HEK293 (cell line): ENCODE measurements around the gene CSKMT.

Experiments
- BCL11B ChIP-seq: fragments of 450-650 bp; formaldehyde crosslinking; IDR thresholded peaks from 2 replicates; pipeline ENCODE4 v1.5.1; 2016; ENCODE audit warnings: low read depth, missing biosample characterization, missing genetic modification characterization
- GLI2 ChIP-seq: fragments of 450-650 bp; formaldehyde crosslinking; IDR thresholded peaks from 2 replicates; pipeline ENCODE4; 2017; ENCODE audit warnings: missing biosample characterization, missing genetic modification characterization, low read depth, borderline replicate concordance
- KLF1 ChIP-seq: fragments of 450-650 bp; formaldehyde crosslinking; IDR thresholded peaks from 2 replicates; pipeline ENCODE4 v1.5.1; 2016; ENCODE audit warnings: missing biosample characterization, missing genetic modification characterization
- PRDM4 ChIP-seq: fragments of 450-650 bp; formaldehyde crosslinking; IDR thresholded peaks from 2 replicates; pipeline ENCODE4 v1.5.1; 2017; ENCODE audit warnings: missing biosample characterization, missing genetic modification characterization
- TSHZ1 ChIP-seq: fragments of 450-650 bp; formaldehyde crosslinking; IDR thresholded peaks from 2 replicates; pipeline ENCODE4 v1.5.1; 2016; ENCODE audit warnings: missing biosample characterization, missing genetic modification characterization, borderline replicate concordance
- ZBTB17 ChIP-seq: fragments of 450-650 bp; formaldehyde crosslinking; IDR thresholded peaks from 2 replicates; pipeline ENCODE4 v1.5.1; 2016; ENCODE audit warnings: missing biosample characterization, missing genetic modification characterization
- ZBTB21 ChIP-seq: fragments of 450-650 bp; formaldehyde crosslinking; IDR thresholded peaks from 2 replicates; pipeline ENCODE4 v1.5.1; 2017; ENCODE audit warnings: missing biosample characterization, missing genetic modification characterization
- ZBTB8A ChIP-seq: fragments of 450-650 bp; formaldehyde crosslinking; IDR thresholded peaks from 2 replicates; pipeline ENCODE4 v1.5.1; 2016; ENCODE audit warnings: missing biosample characterization, missing genetic modification characterization
- ZFP37 ChIP-seq: fragments of 450-650 bp; formaldehyde crosslinking; IDR thresholded peaks from 2 replicates; pipeline ENCODE4 v1.5.1; 2016; ENCODE audit warnings: missing biosample characterization, missing genetic modification characterization
- ZNF16 ChIP-seq: fragments of 450-650 bp; formaldehyde crosslinking; IDR thresholded peaks from 2 replicates; pipeline ENCODE4 v1.5.1; 2016; ENCODE audit warnings: low read depth, missing biosample characterization, missing genetic modification characterization
- ZNF2 ChIP-seq: fragments of 450-650 bp; formaldehyde crosslinking; IDR thresholded peaks from 2 replicates; pipeline ENCODE4 v1.5.1; 2016; ENCODE audit warnings: missing biosample characterization, missing genetic modification characterization
- ZNF391 ChIP-seq: fragments of 450-650 bp; formaldehyde crosslinking; IDR thresholded peaks from 2 replicates; pipeline ENCODE4 v1.5.1; 2016; ENCODE audit warnings: low read depth, missing biosample characterization, missing genetic modification characterization, borderline replicate concordance
- ZNF394 ChIP-seq: fragments of 450-650 bp; formaldehyde crosslinking; IDR thresholded peaks from 2 replicates; pipeline ENCODE4 v1.5.1; 2016; ENCODE audit warnings: missing biosample characterization, missing genetic modification characterization, mild to moderate bottlenecking, moderate library complexity, borderline replicate concordance
- ZNF433 ChIP-seq: fragments of 450-650 bp; formaldehyde crosslinking; IDR thresholded peaks from 2 replicates; pipeline ENCODE4 v1.5.1; 2016; ENCODE audit warnings: missing biosample characterization, missing genetic modification characterization, low read depth
- ZNF501 ChIP-seq: fragments of 450-650 bp; formaldehyde crosslinking; IDR thresholded peaks from 2 replicates; pipeline ENCODE4 v1.5.1; 2016; ENCODE audit warnings: missing biosample characterization, missing genetic modification characterization
- ZNF548 ChIP-seq: fragments of 450-650 bp; formaldehyde crosslinking; IDR thresholded peaks from 2 replicates; pipeline ENCODE4 v1.5.1; 2016; ENCODE audit warnings: missing biosample characterization, missing genetic modification characterization
- ZNF645 ChIP-seq: fragments of 450-650 bp; formaldehyde crosslinking; IDR thresholded peaks from 2 replicates; pipeline ENCODE4; 2016; ENCODE audit warnings: missing biosample characterization, missing genetic modification characterization
- TF ChIP-seq, protein P1 (sequence below): fragments of 450-650 bp; formaldehyde crosslinking; IDR thresholded peaks from 2 replicates; pipeline ENCODE4 v1.5.1; 2016; ENCODE audit warnings: missing biosample characterization, missing genetic modification characterization
- TF ChIP-seq, protein P2 (sequence below): fragments of 450-650 bp; formaldehyde crosslinking; IDR thresholded peaks from 2 replicates; pipeline ENCODE4 v1.5.1; 2016; ENCODE audit warnings: missing biosample characterization, missing genetic modification characterization

Gene CSKMT

DNA sequence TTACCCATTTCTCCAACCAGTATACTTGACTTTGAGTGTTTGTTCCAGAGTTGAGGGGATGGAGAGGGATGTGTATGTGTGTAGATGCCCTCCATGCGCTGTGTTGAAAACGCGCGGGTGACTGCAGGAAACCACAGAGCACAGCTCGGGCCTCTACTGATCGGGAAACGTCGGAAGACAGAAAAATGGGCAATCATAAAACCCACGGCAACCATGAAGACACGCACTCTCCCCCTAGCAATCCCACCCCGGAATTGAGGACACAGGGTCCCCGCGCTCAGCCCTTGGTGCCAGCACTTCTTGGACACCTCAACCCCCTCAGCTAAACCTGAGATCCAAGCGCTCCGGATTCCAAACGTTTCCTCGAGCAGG lies 6.1 kb downstream of the CSKMT start (continued):
- TF ChIP-seq, protein P1, sequence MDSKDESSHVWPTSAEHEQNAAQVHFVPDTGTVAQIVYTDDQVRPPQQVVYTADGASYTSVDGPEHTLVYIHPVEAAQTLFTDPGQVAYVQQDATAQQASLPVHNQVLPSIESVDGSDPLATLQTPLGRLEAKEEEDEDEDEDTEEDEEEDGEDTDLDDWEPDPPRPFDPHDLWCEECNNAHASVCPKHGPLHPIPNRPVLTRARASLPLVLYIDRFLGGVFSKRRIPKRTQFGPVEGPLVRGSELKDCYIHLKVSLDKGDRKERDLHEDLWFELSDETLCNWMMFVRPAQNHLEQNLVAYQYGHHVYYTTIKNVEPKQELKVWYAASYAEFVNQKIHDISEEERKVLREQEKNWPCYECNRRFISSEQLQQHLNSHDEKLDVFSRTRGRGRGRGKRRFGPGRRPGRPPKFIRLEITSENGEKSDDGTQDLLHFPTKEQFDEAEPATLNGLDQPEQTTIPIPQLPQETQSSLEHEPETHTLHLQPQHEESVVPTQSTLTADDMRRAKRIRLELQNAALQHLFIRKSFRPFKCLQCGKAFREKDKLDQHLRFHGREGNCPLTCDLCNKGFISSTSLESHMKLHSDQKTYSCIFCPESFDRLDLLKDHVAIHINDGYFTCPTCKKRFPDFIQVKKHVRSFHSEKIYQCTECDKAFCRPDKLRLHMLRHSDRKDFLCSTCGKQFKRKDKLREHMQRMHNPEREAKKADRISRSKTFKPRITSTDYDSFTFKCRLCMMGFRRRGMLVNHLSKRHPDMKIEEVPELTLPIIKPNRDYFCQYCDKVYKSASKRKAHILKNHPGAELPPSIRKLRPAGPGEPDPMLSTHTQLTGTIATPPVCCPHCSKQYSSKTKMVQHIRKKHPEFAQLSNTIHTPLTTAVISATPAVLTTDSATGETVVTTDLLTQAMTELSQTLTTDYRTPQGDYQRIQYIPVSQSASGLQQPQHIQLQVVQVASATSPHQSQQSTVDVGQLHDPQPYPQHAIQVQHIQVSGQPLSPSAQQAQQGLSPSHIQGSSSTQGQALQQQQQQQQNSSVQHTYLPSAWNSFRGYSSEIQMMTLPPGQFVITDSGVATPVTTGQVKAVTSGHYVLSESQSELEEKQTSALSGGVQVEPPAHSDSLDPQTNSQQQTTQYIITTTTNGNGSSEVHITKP (tag by site-specific recombination): peak; percentile 83
- TF ChIP-seq ZNF394 (tag by site-specific recombination): 0 out of 2 replicates have a peak, but pooled peaks have one; percentile 32
- no peak for TF ChIP-seq ZNF433 (tag by site-specific recombination)
- TF ChIP-seq ZNF16 (tag by site-specific recombination): no peak
- TF ChIP-seq ZBTB21 (tag by site-specific recombination): no peak
- TF ChIP-seq ZNF548 (tag by site-specific recombination): no peak
- no peak for TF ChIP-seq KLF1 (tag by site-specific recombination)
- TF ChIP-seq BCL11B (tag by site-specific recombination): no peak
- no peak for TF ChIP-seq ZNF645 (tag by site-specific recombination)
- TF ChIP-seq ZNF2: 0 out of 2 replicates have a peak, but pooled peaks have one; percentile 29
- TF ChIP-seq PRDM4: peak; percentile 23; the same call in 1 of the 2 replicates
- peak; percentile 89 for TF ChIP-seq ZBTB17 (tag by site-specific recombination)
- TF ChIP-seq TSHZ1 (tag by site-specific recombination): no peak
- peak; percentile 66; the same call in 1 of the 2 replicates for TF ChIP-seq ZNF391
- TF ChIP-seq ZNF501 (tag by site-specific recombination): peak; percentile 78; the same call in 1 of the 2 replicates
- TF ChIP-seq, protein P2, sequence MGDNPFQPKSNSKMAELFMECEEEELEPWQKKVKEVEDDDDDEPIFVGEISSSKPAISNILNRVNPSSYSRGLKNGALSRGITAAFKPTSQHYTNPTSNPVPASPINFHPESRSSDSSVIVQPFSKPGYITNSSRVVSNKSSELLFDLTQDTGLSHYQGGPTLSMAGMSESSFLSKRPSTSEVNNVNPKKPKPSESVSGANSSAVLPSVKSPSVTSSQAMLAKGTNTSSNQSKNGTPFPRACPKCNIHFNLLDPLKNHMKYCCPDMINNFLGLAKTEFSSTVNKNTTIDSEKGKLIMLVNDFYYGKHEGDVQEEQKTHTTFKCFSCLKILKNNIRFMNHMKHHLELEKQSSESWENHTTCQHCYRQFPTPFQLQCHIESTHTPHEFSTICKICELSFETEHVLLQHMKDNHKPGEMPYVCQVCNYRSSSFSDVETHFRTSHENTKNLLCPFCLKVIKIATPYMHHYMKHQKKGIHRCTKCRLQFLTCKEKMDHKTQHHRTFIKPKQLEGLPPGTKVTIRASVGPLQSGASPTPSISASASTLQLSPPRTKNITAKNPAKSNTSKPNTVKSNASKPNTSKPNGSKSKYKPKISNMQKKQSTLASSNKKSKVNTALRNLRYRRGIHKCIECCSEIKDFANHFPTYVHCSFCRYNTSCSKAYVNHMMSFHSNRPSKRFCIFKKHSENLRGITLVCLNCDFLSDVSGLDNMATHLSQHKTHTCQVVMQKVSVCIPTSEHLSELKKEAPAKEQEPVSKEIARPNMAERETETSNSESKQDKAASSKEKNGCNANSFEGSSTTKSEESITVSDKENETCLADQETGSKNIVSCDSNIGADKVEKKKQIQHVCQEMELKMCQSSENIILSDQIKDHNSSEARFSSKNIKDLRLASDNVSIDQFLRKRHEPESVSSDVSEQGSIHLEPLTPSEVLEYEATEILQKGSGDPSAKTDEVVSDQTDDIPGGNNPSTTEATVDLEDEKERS (tag by site-specific recombination): 0 out of 2 replicates have a peak, but pooled peaks have one; percentile 23
- no peak for TF ChIP-seq GLI2
- TF ChIP-seq ZFP37 (tag by site-specific recombination): peak; percentile 33; the same call in 1 of the 2 replicates
- TF ChIP-seq ZBTB8A (tag by site-specific recombination): no peak
- TF ChIP-seq, all 188 proteins: peak for 14
